GM21737 (cell line): Measurements from ENCODE around the gene TDRD9.

Source experiments
- ATAC-seq: cut with Tn5 transposase; IDR thresholded peaks from one replicate; pipeline ENCODE4 v1.9.1; 2021; ENCODE audit warnings: mild to moderate bottlenecking, moderate library complexity; ENCODE audit not compliant: unreplicated experiment

Gene TDRD9

GRCh38 chr14:104064003-104064402 is 135.7 kb downstream of the TDRD9 start:
- no peak for ATAC-seq

- ATAC-seq: no peak
These were observed 138.0 kb downstream of the TDRD9 start for GRCh38 chr14:104066279-104066678.

- no peak for ATAC-seq
These were observed 138.6 kb downstream of the TDRD9 start for GRCh38 chr14:104066719-104067295.

GRCh38 chr14:104069541-104069940 is 141.3 kb downstream of the TDRD9 start:
- ATAC-seq: no peak

- ATAC-seq: no peak
These were observed 144.3 kb downstream of the TDRD9 start for GRCh38 chr14:104072586-104072985.

- no peak for ATAC-seq
These were observed 145.5 kb downstream of the TDRD9 start for GRCh38 chr14:104073764-104074163.

- no peak for ATAC-seq
These were observed 147.4 kb downstream of the TDRD9 start for GRCh38 chr14:104075530-104076151.

GRCh38 chr14:104076743-104077142 is 148.5 kb downstream of the TDRD9 start:
- ATAC-seq: no peak

- ATAC-seq: peak; percentile 90
These were observed 149.8 kb downstream of the TDRD9 start for GRCh38 chr14:104078031-104078455.

- ATAC-seq: no peak
These were observed 152.4 kb downstream of the TDRD9 start for GRCh38 chr14:104080376-104081260.

GRCh38 chr14:104081261-104081835 is 153.1 kb downstream of the TDRD9 start:
- ATAC-seq: no peak

GRCh38 chr14:104081951-104082464 is 153.8 kb downstream of the TDRD9 start:
- ATAC-seq: no peak

GRCh38 chr14:104082807-104083206 is 154.6 kb downstream of the TDRD9 start:
- no peak for ATAC-seq

GRCh38 chr14:104084251-104085002 is 156.2 kb downstream of the TDRD9 start:
- ATAC-seq: no peak

- ATAC-seq: no peak
These were observed 157.0 kb downstream of the TDRD9 start, which contains the start of gene ASPG for GRCh38 chr14:104085032-104085888. TSS of gene ASPG (plus strand) at chr14:104085700. CDS start at chr14:104085771, 71 bp downstream.

- no peak for ATAC-seq
These were observed 157.6 kb downstream of the TDRD9 start for GRCh38 chr14:104085889-104086201.

- ATAC-seq: no peak
These were observed 158.0 kb downstream of the TDRD9 start for GRCh38 chr14:104086210-104086660.

GRCh38 chr14:104086661-104087461 is 158.6 kb downstream of the TDRD9 start:
- no peak for ATAC-seq

GRCh38 chr14:104087505-104087904 is 159.2 kb downstream of the TDRD9 start:
- no peak for ATAC-seq
